HT-29 (cell line): Measurements from ENCODE around the gene DNAH6. TPM values are rescaled to one million over a fixed set of nuclear protein-coding genes. Genes with fewer than 3 reads are reported as not detected.
"Not testable (repeated sequence)": the region's sequence is repeated elsewhere in the genome, so short reads cannot be mapped to it uniquely, and the experiment has no call there.

Experiments
- DNase-seq: peaks from one replicate; pipeline ENCODE4 v3.0.0-alpha.2; 2015; ENCODE audit warnings: low spot score
- total RNA-seq: library from RNA; depleted of rRNA; stranded (reverse); fragments of >200 nt; shearing (Covaris generic); gene quantifications from 2 replicates; pipeline ENCODE4 v1.2.3, GENCODE V29; 2014

The DNAH6 gene
- total RNA-seq, 1 experiment from 2014 or later, result 0.03 TPM

- no peak for DNase-seq
These were observed 323.6 kb downstream of the DNAH6 start for GRCh38 chr2:84839851-84840250.

GRCh38 chr2:84840306-84840705 is 324.0 kb downstream of the DNAH6 start:
- peak; percentile 49 for DNase-seq

DNA sequence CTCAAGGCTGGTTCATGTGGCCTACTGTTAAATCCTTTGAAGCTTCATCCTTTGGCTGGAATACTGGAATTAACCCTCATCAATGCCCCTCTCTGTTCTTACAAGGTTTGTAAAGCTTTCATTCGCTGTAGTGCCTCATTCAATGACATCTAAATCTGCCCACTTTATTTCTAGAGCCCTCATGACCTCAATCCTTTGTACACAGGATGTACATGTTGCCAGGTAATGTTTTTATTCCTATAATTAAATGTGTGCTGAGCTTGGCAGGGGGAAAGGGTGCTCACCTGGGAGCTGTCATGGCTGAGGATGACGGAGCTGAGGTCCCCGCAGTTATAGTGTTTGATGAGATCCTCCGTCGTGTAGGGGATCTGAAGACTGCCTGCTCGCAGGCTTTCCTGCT is 325.3 kb downstream of the DNAH6 start:
- DNase-seq, result no peak

GRCh38 chr2:84844141-84844540 is 327.8 kb downstream of the DNAH6 start:
- DNase-seq, result no peak

DNA sequence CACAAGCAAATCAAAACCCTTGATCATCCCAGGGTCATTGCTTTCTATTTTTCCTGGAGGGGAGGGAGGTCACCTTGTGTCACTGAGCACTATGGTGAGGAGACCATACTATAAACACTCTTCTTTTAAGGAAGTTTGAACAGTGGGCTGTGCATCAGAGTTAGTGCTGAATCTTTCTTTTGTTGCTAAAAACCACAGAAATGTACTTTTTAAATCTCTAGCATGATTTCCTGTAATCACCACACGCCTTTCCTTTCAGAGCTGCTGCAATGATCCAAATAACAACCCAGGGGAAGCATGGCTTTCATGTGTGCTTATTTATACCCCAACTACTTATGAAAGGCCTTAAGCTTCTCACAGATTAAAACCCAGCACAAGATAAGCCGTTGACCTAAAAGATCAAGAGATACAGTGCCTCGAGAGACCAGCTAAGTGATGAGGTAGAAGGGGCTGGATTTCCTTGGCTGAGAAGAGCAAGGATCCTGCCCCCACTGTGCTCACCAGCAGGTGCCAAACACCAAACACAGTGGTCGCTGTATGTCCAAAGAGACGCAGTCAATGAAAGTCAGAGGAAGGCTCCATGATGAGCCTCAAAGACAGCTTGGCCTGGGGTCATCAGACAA is 329.9 kb downstream of the DNAH6 start:
- no peak for DNase-seq

GRCh38 chr2:84846741-84847142 is 330.4 kb downstream of the DNAH6 start:
- no peak for DNase-seq

GRCh38 chr2:84847326-84848050 is 331.2 kb downstream of the DNAH6 start:
- DNase-seq, result no peak

DNA sequence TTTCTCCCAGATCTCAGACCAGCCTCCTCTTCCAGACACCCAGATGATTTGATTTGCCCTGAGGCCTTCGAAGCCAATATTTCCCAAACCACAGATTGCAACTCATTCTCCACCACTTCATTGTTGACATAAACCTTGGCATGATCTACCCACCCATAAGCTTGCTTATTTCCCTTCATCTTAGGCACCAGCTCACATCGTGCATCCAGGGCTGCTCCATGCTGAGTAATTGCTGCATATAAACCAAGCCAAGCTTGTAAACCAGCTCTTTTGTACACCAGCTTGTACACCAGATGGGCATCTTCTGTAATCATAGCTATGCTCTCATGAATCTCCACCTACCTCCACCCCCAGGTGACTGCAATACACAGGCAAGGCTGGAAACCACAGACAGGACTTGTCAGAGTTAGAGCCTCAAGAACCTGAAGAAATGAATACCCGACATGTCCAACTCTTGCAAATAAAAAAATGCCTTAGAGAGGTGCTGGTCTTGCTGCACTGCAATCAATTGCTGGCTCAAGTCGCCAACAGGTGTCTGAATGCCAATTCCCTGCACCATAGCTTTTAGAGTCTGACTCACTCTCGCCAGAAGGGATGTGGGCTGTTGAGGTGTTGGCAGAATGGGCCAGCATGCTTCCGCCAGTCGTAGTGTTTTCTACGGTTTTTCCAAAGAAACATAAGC is 333.1 kb downstream of the DNAH6 start:
- DNase-seq, result peak; percentile 51

DNA sequence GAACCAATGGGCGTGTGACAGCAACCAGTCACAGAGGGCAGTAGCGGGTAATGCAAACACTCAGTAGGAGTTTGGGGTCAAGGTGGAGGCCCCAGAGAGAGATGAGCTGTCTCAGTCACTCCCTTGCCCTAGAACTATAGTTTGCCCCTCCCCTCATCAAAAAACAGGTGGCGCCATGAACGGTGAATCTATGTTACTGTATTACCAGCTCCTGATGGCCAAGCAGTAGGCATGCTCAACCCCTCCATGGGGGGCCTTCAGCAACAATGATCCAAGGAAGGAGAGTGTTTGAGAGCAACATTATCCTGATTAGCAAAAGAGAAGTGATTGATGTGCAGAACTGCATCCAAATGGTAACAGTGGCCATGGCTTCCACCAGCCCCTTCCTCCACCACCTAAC is 334.2 kb downstream of the DNAH6 start:
- no peak for DNase-seq

DNA sequence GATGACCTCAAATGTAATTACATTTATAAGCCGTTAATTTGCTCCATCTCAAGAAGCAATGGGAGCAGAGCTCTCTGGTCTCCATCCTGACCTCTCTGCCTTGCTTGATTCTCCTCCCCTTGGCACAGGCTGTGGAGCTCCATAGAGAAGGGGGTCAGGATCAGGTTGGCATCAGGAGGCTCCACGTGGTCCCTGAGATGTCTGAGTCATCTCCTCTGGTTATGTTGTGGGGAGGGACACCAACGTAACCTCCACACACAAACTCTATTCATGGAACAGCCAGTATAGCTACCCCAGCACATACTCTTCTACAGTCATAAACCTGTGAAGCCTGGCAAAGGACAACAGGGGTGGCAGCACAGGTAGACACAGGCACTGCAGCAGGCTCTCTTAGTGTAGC is 335.6 kb downstream of the DNAH6 start:
- DNase-seq, result no peak

DNA sequence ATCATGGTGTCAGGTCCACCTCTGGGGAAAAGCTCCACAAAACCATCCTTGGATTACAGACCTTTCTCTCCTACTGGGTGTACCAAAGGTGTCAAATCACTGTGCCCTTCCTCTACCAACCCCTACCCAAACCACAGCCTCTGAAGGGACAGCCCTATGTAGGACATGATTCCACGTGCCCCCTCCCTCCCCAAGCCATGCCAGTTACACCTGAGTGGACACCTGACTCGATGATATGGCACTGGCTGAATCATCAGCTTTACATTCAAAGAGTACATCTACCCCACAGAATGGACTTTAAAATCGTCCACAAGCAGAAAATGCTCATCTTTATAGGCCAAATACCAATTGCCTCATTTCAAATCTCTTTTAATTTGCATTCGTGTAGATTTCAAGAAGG is 338.6 kb downstream of the DNAH6 start:
- DNase-seq, result no peak

DNA sequence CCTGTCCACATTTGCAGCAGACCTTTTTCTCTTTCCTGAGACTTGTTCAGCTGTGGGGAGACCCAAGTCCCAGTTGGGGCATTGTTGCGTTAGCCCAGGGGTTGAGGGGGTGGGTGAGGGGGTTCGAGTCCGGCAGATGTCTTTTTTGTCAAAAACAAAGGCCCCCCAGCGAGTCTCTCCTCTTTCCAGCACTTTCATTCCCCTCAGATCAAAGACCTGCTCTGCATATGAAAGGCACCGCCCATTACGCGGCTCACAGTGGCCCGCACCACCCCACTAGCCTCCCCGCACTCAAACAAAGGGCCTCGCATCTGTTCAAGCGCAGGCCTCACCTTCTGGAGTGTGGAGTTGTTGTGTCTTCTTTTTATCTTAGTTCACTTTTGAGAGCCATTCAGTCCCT is 339.4 kb downstream of the DNAH6 start:
- DNase-seq, result no peak

- DNase-seq, result no peak
These were observed 340.5 kb downstream of the DNAH6 start for GRCh38 chr2:84856787-84857186.

DNA sequence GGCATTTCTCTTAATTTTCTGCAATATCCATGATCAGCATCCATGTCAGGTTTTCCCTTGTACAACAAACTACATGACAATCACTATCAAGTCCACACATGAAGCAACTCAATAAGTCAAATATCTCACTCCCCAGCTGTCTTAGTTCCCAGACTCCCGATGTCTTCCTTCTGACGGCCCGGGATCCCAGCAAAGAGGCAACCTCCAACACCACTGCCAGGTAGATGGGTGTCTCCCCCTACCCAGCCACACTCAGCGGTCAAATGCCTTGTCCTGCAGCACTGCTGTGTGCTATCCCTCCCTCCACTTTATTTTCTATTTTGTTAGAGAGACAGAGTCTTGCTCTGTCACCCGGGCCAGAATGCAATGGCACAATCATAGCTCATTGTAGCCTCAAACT is 341.3 kb downstream of the DNAH6 start:
- no peak for DNase-seq

DNA sequence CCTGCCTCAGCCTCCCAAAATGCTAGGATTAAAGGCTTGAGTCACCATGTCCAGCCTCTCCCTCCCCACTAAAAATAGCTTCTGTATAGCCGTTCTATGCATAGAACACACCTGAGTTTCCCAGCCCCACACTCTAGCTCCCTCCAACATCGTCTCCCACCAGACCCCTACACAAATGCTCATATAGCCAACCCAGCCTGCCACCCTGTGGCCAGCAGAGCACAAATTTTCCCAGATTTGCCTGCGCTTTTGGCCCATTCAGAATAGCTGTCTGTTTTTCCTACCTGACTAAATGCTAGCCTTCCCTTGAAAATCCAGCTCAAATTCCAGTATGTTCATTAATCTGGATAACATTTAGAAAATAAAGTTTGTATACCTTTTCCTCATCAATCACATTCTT is 341.8 kb downstream of the DNAH6 start:
- DNase-seq, result no peak

- no peak for DNase-seq
These were observed 342.6 kb downstream of the DNAH6 start for GRCh38 chr2:84858937-84859336.

DNA sequence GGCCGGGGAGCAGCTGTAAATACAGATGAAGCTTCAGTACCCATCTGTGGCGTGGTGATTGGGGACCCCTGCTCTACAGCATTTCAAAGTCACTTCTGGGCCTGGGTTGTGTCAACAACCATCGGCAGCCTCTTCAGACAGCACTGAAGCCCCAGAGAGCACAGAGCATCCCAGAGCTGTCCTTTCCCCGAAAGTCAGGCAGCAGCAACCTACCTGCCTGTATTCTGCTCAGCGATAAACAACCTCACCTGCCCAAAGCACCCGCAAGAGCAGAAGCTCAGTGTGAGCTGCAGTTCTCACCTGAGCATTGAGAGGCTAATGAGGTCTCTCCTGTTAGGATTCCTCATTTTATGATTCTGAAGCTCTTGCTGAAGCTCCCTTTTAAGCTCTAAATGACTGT is 345.2 kb downstream of the DNAH6 start:
- DNase-seq, result no peak

DNA sequence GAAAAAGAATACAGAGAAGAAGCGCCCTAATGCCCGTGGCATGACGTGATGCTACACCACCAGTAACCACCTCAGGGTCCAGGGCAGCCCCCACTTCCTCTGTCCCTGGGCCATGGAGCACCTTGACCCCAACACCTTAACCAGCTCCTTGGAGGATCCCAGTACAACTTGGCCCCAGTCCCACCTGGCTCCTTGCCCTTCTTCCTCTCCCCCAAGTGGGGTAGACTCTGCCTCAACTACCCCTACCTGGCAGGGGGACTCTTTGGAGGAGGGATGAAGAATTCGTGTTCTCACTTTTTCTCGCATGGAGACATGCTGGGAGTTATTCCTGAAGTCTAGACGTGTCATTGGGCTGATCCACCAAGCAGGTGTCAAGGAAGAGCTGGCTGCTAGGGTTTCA is 345.7 kb downstream of the DNAH6 start:
- DNase-seq, result no peak

GRCh38 chr2:84865181-84865783 is 349.0 kb downstream of the DNAH6 start:
- DNase-seq, result peak; percentile 42

DNA sequence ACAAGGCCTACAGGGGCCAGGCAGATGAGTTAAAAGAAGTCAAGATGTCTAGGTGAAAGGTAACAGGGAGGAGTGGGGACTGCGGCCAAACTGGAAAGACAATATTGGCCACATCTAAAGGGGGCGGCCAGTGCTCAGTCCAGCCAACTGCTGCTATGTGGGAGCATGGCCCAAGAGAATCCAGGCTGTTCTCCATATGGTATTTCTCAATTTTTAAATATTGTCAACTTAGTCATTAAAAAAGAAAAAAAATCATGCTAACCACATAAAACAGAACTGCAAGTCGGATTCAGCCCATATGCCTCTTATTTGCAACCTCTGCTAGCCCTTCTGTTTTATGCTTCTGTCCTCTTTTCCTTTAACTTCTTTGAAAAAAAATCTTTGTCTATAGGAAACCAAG is 349.8 kb downstream of the DNAH6 start:
- DNase-seq, result no peak

- DNase-seq, result not testable (repeated sequence)
These were observed 352.0 kb downstream of the DNAH6 start for GRCh38 chr2:84868327-84868726.
